Cortex of kidney (tissue), 1 donor: ENCODE measurements around the gene RSPO3.
"Not testable (repeated sequence)": the region's sequence is repeated elsewhere in the genome, so short reads cannot be mapped to it uniquely, and the experiment has no call there.

Source experiments
- DNase-seq: peaks from one replicate; lab custom pipeline; 2025; lab: John Stamatoyannopoulos, UW

Gene RSPO3

GRCh38 chr6:127206531-127207095 is 88.1 kb downstream of the RSPO3 start:
- no peak for DNase-seq

GRCh38 chr6:127207591-127208120 is 89.2 kb downstream of the RSPO3 start:
- DNase-seq, result no peak

GRCh38 chr6:127210725-127211124 is 92.3 kb downstream of the RSPO3 start:
- no peak for DNase-seq

- DNase-seq, result no peak
Observed at GRCh38 chr6:127212376-127212775, 93.9 kb downstream of the RSPO3 start.

- not testable (repeated sequence) for DNase-seq
Observed at GRCh38 chr6:127214032-127214431, 95.6 kb downstream of the RSPO3 start.

- not testable (repeated sequence) for DNase-seq
Observed at GRCh38 chr6:127214531-127214930, 96.1 kb downstream of the RSPO3 start.

GRCh38 chr6:127215931-127216330 is 97.5 kb downstream of the RSPO3 start:
- no peak for DNase-seq

GRCh38 chr6:127216810-127217789 is 98.6 kb downstream of the RSPO3 start:
- DNase-seq, result no peak

GRCh38 chr6:127219869-127220268 is 101.4 kb downstream of the RSPO3 start:
- no peak for DNase-seq

GRCh38 chr6:127221201-127221600 is 102.7 kb downstream of the RSPO3 start:
- no peak for DNase-seq

- no peak for DNase-seq
Observed at GRCh38 chr6:127222418-127222817, 103.9 kb downstream of the RSPO3 start.

- no peak for DNase-seq
Observed at GRCh38 chr6:127225497-127225896, 107.0 kb downstream of the RSPO3 start.

- DNase-seq, result not testable (repeated sequence)
Observed at GRCh38 chr6:127233819-127234218, 115.3 kb downstream of the RSPO3 start.

GRCh38 chr6:127243501-127243900 is 125.0 kb downstream of the RSPO3 start:
- DNase-seq, result no peak
